HG02981 (cell line): ENCODE results near the gene HIC2.
"Not testable (repeated sequence)": the region's sequence is repeated elsewhere in the genome, so short reads cannot be mapped to it uniquely, and the experiment has no call there.

ENCODE experiments used
- ATAC-seq: cut with Tn5 transposase; IDR thresholded peaks from one replicate; pipeline ENCODE4 v1.9.1; 2021; ENCODE audit warnings: mild to moderate bottlenecking, moderate library complexity; ENCODE audit not compliant: unreplicated experiment

HIC2 gene

GRCh38 chr22:21417227-21417746 is at the start of gene HIC2:
Gene HIC2 (plus strand): TSS chr22:21417371. CDS start chr22:21442832, 25,461 bp downstream.
- ATAC-seq: peak; percentile 86

DNA sequence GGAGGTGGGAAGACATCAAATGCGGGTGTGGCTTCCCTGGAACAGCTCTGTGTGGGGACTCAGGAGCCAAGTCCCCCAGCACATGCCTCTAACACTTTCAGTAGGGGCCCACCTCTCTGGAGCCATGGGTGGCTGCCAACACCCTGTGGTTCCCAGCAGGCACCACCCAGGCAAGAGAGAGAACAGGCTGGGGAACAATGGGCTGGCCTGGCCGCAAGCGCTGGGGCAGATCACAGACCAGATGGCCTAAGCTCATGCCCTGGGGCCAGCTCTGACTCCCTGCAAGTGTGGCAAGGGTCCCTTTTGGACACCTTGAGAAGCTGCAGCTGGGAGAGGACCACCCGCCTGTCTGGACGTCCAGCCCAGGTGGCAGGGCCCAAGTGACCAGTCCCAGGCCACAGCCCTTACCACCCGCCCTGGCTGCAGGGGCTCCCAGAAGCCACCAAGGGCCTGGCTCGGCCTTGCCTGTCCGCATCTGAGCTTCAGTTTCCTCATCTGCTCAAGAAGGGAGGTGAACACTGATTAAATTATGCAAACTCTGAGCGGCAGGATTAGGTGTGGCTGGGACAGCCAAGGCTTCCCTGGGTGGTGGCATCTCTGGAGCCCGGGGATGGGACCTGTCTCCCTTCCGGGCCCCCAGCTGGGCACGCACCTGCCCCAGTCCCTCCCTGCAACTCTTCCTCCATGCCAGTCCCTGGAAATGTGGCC is 48.4 kb upstream of the HIC2 start:
- ATAC-seq: not testable (repeated sequence)

DNA sequence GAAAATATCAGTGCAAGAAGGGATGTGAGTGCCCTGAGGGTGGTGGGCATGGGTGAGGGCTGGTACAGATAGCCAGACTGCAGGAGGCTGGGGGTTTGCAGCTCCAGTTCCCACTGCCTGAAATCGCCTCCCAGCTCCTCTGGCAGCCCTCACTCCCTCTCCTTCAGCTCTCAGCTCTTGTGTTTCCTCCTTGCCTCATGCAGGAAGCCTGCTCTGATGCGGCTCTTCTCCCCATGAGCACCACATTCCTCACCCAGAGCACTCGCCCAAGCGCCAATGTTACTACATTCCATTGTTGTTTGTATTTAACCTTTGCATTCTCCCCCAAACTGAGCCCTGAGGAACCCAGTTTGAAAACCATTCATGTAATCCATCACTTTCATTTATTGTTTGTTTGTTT is 41.3 kb upstream of the HIC2 start:
- ATAC-seq: not testable (repeated sequence)

DNA sequence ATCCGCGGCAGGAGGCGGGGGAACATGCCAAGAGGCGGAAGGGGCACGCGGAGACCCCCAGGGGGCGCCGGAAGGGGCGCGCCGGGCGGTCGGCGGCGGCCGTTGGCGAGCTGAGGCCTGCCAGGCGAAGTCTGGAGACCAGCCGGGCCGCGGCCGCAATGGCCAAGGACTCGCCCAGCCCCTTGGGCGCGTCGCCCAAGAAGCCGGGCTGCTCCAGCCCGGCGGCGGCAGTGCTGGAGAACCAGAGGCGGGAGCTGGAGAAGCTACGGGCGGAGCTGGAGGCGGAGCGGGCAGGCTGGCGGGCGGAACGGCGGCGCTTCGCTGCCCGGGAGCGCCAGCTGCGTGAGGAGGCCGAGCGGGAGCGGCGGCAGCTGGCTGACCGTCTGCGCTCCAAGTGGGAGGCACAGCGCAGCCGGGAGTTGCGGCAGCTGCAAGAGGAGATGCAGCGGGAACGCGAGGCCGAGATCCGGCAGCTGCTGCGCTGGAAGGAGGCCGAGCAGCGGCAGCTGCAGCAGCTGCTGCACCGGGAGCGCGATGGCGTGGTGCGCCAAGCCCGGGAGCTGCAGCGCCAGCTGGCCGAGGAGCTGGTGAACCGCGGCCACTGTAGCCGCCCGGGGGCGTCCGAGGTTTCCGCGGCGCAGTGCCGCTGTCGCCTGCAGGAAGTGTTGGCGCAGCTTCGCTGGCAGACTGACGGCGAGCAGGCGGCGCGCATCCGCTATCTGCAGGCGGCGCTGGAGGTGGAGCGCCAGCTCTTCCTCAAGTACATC is 33.3 kb upstream of the HIC2 start, which contains the start of gene RIMBP3B:
RIMBP3B (plus strand) TSS at position 51 of the 767 bp plus-strand sequence; CDS start at position 159, 108 bp downstream.
- peak; percentile 52 for ATAC-seq

GRCh38 chr22:21384468-21385357 is 32.5 kb upstream of the HIC2 start:
- peak; percentile 26 for ATAC-seq

DNA sequence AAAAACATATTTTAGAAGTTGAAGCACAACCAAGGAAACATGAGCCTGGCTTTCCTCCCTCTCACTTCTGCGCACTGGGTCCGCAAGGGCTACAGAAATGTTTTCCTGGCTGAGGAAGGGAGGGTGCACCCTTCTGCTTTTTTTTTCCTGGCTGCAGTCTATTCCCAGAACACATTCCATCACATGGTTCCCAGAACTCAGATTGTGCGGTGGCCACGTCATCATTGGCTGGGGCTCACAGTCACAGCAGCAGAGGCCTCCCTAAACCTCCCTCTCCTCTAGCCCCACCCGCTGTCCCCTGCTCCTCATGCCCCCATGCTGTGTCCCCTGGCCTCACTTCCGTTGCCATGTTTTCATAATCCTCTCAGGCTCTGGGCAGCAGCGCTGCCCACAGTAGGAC is 27.7 kb upstream of the HIC2 start:
- ATAC-seq: not testable (repeated sequence)

- ATAC-seq: not testable (repeated sequence)
These were observed 27.2 kb upstream of the HIC2 start for GRCh38 chr22:21390013-21390412.

GRCh38 chr22:21394613-21395012 is 22.6 kb upstream of the HIC2 start:
- ATAC-seq: not testable (repeated sequence)

- not testable (repeated sequence) for ATAC-seq
These were observed 15.8 kb upstream of the HIC2 start for GRCh38 chr22:21401197-21401969.

DNA sequence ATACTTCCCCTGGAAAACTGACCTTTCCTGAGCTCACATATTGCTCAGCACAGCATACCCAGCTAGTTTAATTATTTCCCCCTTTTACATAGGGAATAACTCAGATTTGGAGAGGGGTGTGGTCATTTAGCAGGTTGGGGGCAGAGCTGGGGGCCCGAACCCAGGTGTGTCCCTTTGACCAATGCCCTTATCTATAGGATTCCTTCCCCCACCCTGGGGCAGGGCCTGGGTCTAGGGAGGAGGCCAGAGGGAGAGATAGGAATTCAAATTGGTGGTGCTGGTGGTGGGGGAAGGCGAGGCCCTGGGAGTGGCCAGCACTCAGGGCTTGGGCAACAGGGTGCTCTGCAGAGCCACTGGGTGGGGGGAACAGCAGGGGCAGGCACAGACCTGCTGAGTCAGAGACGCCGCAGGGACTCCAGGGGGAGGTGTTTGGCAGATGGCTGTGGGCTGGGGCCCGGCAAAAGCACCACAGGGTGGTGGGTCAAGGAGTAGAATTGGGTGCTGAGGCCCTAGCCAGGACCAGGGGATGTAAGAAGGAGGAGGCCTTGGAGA is 14.3 kb upstream of the HIC2 start:
- ATAC-seq: not testable (repeated sequence)

DNA sequence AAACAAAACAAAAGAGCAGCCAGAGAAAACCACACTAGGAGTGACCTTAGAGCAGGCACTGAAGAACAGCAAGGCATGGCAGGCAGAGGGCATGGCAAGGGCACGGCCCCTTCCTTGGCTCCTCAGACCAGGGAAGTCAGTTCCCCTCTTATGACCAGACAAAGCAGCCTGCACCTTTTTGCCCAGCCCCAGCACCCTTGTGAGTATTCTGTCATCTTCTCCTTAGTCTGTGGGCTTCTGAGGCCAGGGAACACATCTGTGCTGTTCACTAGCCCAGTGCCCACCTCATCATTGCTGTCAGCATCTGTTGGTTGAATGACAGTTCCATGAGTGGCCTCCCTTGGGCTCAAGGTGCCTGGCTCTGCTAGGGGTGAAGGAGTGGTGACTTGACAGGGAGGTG is 10.0 kb upstream of the HIC2 start:
- not testable (repeated sequence) for ATAC-seq

GRCh38 chr22:21407792-21408191 is 9.4 kb upstream of the HIC2 start:
- ATAC-seq: not testable (repeated sequence)

DNA sequence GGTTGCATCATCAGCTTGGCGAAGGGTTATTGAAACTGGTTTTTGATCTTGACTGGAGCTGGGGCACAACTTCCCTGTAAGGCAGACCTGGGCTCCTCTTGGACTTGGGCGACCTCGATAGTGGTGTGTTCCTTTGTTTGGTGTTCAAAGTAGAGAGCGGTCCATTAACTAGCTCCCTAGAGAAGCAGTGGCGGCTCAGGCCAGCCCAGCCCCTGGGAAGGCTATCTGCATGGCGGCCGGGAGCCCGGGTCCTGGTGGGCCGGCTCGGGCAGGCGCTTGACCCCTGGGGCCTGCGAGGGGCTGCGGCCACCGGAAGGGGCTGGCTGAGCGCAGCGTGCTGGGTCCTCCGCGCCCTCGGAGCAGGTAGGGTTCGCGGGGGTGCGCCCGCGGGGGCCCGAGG is 796 bp upstream of the HIC2 start:
- not testable (repeated sequence) for ATAC-seq

- ATAC-seq: peak; percentile 7
These were observed 682 bp downstream of the HIC2 start for GRCh38 chr22:21417853-21418252.

DNA sequence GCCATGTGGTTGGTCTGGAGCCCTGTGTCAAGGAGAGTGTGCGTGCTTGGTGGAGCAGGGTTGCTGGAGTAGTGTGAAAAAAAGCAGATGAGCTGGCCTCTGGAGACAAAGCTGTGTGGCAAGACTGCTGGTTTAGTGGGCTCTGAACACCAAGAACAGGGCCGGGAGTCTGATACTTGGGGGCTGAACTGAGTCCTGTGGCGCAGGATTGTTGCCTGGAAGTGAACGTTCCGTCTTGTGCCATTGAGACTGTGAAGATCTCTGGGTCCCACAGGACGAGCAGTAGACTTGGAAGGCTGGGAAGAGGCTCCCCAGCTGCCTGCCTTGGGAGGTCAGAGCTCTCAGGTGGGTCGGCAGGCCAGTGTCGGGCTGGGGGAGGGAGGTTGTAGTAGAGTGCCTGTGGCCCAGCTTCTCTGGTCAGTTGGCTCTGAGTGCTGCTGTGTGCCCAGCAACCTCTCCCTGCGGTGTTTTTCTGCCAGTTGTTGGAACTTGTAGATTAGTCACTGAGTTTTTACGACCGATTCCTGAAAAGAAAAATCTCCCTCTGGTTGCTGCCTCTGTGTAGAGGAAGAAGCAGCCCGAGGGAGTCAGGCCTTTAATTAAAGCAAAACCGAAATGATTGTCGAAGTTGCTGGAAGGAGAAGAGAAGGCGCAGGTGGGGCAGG is 1.9 kb downstream of the HIC2 start:
- not testable (repeated sequence) for ATAC-seq

DNA sequence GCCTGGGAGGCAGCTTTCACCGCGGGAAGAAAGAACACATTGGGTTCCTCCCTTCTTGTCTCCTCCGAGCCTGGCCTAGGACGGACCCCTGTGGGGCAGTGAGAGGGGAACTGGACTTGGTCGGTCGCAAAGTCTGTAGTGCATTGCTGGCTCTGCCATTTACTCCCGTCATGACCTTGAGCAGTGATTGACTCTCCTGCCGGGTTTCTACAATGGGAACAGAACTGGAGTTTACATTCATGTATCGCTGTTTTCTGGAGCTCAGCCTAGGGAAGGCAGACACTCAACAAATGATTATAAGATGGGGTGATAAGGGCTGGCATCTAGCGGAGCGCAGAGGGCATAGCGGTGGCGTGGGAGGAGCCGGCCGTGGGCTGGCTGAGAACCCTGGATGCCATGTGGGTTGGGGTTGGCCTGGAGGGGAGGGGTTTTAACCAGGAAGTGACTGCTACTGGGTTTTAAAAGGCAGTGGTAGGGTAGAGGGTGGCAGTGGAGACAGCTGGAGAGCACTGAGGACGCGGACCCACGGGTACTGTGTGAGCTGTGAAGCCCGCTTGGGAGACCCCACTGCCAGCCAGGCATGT is 3.1 kb downstream of the HIC2 start:
- not testable (repeated sequence) for ATAC-seq

DNA sequence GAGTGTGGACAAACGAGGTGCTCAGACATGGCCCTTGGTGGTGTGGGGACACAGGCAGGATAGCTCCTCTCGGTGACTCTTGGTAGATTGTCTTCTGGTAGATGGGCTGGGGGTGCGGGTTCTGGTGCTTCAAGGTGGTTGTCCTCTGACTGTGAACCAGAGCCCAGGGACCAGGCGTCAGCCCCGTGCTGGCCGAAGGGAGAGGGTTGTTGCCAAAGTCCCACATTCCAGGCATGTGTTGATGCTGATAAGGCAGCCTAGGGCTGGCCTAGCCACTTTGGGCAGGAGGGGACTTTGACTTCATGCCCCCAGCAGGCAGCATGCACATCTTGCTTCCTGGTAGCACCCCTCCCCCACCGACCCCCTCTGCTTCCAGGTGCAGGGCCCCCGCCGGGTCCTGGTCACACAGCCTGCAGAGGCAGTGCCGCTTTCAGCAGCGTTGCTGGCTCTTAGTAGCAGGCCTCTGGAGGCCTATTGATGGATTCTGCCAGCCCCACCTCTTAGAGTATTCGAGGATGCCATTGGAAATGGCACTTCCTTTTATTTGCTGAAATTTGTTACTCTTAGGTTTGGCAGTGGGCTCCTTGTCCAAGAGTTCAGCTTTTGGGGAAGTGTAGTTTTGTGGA is 7.0 kb downstream of the HIC2 start:
- not testable (repeated sequence) for ATAC-seq
